ENCODE data around the gene ATF7.

GRCh38 chr12:53578783-53579182 is 47.4 kb downstream of the ATF7 start:
- TF ChIP-seq POLR2A (IDR thresholded peaks at IDR 0.05) (no peak), CTCF (IDR thresholded peaks at IDR 0.05) (no peak), POLR2AphosphoS5 (IDR thresholded peaks at IDR 0.05) (no peak)

All from breast epithelium (tissue), 3 donors.